Ammon's horn (tissue), 1 donor: Measurements from ENCODE around the gene PALS2.

Source experiments
- DNase-seq: peaks from one replicate; pipeline ENCODE4 v3.0.0-alpha.2; 2016; ENCODE audit warnings: low spot score

The PALS2 gene

GRCh38 chr7:24587853-24588252 is 14.6 kb downstream of the PALS2 start:
- no peak for DNase-seq

GRCh38 chr7:24591152-24591551 is 17.9 kb downstream of the PALS2 start:
- DNase-seq: no peak

DNA sequence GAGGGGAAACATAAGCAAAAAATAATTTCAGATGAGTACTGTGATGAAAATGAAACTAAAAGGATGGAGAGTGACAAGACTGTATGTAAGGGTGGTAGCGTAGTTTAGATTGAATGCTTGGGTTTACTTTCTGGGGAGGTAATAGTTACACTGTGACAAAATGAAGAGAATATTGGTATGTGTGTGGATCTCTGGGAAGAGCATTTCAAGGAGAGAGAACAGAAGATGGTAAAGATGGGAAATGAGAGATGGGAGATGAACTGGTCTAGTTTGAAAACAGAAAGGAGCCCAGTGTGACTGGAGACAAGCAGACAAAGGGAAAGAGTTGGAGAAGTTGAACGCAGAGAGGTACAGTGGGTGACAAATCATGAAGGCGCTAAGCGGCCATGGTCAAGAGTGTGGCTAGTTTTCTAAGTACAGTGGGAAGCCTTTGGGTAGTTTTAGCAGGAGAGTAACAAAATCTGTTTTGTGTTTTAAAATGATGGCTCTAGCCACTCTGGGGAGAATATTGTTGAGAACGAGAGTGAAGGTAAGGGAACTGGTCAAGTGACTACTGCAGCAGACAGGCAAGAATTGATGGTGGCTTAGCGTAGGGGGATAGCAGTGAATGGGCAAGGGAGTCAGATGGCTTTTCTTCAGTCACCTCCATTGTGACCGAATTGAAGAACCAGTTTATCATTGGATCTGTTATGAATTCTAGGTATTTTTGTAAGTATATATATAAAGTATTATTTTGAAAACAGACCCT is 22.6 kb downstream of the PALS2 start:
- no peak for DNase-seq

- no peak for DNase-seq
These were observed 23.8 kb downstream of the PALS2 start for GRCh38 chr7:24597014-24597413.

DNA sequence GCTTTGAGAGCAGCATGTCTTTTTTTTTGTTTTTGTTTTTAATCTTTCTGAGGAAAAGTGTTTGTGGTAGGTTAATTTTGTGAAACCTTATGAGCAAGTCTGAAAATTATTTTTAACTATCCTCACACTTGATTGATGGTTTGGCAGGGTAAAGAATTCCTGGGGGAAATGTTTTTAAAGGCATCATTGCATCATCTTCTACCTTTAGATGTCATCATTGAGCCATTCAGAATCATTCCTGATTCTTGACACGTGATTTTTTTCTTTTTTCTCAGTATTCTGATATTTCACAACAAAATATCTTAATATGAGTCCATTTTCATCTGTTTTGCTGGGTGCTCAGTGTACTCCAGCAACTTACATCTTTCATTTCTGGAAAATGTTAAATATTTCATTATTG is 28.3 kb downstream of the PALS2 start:
- no peak for DNase-seq

- no peak for DNase-seq
These were observed 29.7 kb downstream of the PALS2 start for GRCh38 chr7:24602860-24603456.

- DNase-seq: no peak
These were observed 31.4 kb downstream of the PALS2 start for GRCh38 chr7:24604630-24605029.

- DNase-seq: no peak
These were observed 35.3 kb downstream of the PALS2 start for GRCh38 chr7:24608504-24608903.

GRCh38 chr7:24609059-24609458 is 35.8 kb downstream of the PALS2 start:
- peak; percentile 23 for DNase-seq

- no peak for DNase-seq
These were observed 36.3 kb downstream of the PALS2 start for GRCh38 chr7:24609570-24609969.

DNA sequence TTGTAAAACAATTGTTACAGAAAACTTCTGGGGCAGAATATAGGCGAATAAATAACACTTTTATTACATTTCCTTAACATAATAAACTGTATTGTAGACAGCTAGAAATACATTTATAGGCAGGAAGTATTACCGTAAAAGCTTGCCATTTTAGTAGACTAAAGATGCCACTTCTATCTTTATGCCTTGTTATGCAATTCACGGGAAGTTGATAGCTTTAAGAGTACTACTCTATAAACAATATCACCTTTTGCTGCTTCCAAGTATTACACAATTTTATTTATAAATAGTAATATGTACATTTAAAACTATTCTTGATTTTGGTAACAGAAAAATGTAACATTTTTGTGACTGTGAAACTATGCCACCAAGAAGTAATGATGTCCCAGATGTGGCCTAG is 37.9 kb downstream of the PALS2 start:
- DNase-seq: no peak

DNA sequence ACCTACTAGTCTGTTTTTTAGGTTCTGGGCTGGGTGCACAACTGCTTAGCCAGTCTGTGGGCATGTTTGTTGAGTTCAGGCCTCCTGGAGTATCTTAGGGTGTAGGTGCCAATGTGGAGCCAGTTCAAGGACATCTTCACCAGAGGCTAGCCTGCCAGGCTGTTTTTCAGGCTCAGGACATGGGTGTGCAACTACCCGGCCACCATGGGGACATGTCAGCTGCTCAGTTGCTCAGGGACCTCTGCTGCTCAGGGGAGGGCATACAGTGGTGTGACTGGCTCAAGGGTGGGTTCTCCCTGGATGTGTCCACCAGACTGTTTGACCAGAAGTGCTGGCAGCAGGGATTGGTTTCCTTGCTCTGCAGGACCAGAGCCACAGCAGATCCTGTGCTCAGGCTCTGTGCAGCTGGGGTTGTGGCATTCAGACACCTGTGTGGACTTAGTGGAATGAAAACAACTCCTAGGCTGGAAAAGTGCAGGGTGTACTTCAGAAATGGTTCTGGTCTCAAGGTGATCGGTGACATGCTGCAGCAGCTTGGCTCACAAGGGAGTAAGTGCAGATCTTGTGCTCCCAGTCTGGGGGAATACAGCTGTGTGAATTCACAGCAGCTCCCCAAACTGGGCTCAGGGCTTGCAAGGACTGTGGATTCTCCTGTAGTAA is 44.8 kb downstream of the PALS2 start:
- no peak for DNase-seq

DNA sequence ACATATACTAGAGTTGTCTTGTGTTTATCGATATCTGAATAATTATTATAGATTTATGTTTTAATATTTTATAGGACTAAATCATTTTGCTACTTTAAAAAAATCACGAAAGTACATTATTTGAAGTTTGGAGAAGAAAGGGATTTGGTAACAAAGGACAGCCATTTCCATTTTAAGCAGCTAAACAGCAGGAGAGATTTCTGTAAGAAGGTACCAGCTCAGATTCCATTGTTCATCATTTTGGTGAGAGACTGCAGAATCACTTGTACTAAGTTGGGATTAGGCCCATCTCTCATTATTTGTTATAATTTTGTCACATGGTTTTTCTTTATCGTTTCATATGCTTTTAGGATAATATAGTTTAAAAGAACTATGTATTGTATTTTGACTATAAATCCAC is 46.7 kb downstream of the PALS2 start:
- DNase-seq: no peak

DNA sequence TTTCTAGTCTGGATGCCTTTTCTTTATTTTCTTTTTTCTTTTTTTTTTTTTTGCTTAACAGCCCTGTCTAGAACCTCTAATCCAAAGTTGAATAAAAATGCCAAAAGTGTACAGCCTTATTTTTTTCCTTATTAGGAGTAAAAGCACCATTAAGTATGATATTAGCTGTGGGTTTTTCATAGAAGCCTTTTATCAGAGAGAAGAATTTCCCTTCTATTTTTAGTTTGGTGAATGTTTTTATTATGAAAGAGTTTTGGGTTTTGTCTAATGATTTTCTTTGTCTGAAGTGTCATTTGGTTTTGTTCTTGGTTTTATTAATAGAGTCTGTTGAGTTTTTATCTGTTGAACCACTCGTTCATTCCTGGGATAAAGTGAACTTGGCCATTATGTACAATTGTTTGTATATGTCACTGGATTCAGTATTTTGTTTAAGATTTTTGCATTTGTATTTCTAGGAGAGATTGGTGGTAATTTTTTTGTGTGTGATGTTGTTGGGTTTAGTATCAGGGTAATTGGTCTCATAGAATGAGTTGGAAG is 49.5 kb downstream of the PALS2 start:
- no peak for DNase-seq
